Activated naive CD4-positive, alpha-beta T cell treated with Interleukin-2 at 50 U/mL for 16 hours (primary cell): ENCODE data around the gene ACOT7.

Experiments
- DNase-seq: peaks from one replicate; pipeline ENCODE4 v3.0.0-alpha.2; 2020

The ACOT7 gene

GRCh38 chr1:6424000-6424565 is 30.5 kb upstream of the ACOT7 start:
- no peak for DNase-seq

DNA sequence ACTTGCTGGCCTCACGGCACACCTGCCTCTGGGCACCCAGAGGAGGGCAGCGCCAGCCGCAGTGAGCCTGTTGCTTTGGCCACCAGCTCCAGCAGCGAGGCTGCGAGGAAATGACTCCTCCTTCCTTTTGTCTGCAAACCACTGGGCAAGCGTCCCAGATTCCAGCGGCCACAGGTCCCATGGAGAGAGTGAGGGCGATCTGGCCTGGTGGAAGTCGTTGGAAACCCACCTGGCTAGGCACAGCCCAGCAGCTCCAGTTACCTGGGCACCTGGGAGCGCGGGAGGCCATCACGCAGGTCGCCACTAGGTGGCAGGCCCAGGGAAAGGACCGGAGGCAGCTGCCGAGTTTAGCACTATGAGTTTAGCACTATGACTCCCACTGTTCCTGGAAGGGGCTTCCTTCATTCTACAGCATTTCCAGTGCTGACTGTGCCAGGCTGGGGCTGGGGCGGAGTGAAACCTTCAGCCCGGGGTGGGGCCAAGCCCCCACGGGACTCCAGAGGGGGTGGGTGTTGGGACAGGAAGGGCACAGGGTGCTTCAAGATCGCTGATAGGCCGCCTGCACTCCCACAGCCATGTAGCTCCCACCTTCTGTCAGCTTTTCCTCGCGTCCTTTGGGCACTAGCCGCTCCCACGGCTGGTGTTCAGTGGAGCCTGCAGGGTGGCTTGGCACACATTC is 29.9 kb upstream of the ACOT7 start:
- DNase-seq, result peak; percentile 79

DNA sequence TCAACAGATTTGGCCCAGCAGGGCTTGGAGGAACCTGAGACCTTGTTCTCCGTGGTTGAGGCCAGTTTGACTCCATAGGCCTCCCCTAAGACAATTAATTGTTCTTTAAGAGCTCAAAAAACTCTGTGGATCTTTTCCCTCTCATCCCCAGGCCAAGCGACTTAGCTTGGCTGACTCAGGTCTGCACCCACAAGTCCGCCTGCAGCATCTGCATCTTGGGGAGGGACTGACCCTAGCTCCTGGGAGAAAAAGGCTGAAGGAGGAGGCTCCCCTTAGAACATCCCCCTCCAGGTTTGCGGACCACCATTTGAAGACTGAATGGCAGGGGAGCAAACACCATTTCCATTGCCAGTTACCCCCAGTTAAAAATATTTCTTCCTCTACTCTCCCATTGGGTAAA is 27.7 kb upstream of the ACOT7 start:
- DNase-seq, result no peak

GRCh38 chr1:6420454-6421042 is 27.0 kb upstream of the ACOT7 start:
- DNase-seq, result no peak

GRCh38 chr1:6419804-6420453 is 26.4 kb upstream of the ACOT7 start, which contains the start of gene HES2:
Gene HES2 (minus strand): TSS chr1:6419919. CDS start chr1:6419820, 99 bp downstream.
- peak; percentile 21 for DNase-seq

DNA sequence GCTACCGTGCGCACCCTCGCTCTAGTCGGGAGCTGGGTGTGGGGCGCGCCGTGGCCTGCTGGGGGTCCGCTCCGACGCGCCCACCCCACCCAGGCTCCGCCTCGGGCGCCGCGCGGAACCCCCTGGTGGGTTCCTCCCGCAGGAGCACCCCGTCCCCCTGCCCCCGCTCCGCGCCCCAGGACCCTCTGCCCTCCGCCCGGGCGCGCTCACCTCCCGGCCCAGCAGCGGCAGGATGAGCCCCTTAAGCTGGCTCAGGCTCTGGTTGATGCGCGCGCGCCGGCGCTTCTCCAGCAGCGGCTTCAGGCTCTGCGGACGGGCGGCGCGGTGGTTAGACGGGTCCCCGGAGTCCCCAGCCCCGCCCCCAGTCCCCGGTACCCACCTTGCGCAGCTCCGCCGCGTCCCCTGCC is 25.8 kb upstream of the ACOT7 start:
- DNase-seq, result no peak

DNA sequence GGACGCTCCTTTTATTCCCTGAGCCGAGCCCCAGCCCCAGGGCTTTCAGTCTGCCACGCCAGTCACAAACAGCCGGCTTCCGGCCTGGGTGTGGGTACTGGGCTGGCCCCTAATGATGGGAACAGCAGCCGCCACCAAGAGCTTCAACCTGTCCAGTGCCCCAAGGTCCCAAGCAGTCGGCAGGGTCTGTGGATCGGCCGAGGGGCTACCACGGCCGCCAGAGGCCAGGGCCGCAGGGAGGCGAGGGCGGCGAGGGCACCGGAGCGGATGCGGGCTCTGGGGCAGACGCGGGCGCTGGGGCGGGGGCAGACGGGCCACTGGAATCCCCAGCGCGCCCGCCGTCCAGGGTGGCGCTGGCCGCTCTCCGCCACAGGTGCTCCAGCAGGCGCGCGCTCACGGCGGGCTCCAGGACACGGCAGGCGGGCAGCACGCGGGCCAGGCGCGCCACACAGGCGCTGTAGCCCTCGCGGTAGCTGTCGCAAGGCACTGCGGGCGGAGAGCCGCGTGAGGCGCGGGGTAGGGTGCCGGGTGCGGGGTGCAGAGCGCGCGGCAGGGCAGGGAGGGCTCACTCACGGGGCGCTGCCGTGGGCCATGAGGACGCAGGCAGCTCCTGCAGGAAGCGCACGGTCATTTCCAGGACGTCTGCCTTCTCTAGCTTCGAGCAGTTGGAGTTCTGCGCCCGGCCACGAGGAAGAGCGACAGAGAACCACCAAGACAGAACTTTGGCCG is 25.3 kb upstream of the ACOT7 start:
- DNase-seq, result no peak

- no peak for DNase-seq
Observed at GRCh38 chr1:6417961-6418667, 24.5 kb upstream of the ACOT7 start.

DNA sequence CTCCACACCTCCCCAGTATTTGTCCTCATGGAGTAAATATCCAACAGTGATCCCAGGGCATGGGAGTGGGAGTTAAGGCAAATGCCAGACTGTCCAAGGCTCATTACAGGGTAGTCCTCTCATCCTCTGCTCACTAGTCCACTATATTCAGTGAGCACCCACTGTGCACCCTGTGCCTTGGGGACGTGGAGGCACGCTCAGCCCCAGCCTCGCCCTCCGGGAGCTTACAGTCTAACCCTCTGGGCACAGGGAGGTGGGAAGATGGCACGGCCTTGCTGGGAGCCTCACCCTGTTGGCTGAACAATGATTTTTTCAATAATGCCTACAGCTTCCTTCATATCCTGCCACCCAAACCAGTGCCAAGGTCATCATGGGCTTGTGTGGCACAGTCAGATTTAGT is 23.3 kb upstream of the ACOT7 start:
- no peak for DNase-seq

- DNase-seq, result no peak
Observed at GRCh38 chr1:6416295-6416656, 22.7 kb upstream of the ACOT7 start.

- DNase-seq, result no peak
Observed at GRCh38 chr1:6414881-6415626, 21.5 kb upstream of the ACOT7 start.

GRCh38 chr1:6414443-6414844 is 20.9 kb upstream of the ACOT7 start:
- DNase-seq, result peak; percentile 54

GRCh38 chr1:6412896-6413295 is 19.3 kb upstream of the ACOT7 start:
- no peak for DNase-seq

DNA sequence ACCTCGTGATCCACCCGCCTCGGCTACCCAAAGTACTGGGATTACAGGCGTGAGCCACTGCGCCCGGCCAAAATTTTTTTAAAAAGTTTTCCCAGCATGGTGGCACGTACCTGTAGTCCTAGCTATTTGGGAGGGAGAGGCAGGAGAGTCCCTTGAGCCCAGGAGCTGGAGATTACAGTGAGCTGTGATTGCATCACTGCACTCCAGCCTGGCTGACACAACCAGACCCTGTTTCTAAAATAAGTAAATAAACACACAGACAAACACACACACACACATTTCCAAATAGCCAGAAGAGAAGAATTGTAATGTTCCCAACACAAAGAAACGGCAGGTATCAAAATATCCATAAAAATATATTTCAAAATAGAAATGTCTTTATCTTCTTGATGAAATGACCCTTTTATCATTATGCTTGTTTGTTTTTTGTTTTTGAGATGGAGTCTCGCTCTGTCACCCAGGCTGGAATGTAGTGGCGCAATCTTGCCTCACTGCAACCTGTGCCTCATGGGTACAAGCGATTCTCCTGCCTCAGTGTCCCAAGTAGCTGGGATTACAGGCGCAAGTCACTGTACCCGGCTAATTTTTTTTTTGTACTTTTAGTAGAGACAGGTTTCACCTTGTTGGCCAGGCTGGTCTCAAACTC is 16.8 kb upstream of the ACOT7 start:
- no peak for DNase-seq

- DNase-seq, result no peak
Observed at GRCh38 chr1:6409733-6410132, 16.2 kb upstream of the ACOT7 start.

- DNase-seq, result no peak
Observed at GRCh38 chr1:6409053-6409452, 15.5 kb upstream of the ACOT7 start.

DNA sequence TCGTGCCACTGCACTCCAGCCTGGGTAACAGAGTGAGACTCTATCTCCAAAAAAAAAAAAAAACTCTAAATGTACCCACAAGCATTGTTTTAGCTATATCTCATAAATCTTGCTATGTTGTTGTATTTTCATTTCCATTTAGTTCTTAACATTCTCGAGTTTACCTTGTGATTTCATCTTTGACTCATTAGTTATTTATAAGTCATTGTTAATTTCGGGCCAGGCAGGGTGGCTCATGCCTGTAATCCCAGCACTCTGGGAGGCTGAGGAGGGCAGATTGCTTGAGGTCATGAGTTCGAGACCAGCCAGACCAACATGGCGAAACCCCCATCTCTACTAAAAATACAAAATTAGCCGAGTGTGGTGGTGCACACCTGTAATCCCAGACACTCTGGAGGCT is 14.5 kb upstream of the ACOT7 start:
- no peak for DNase-seq

DNA sequence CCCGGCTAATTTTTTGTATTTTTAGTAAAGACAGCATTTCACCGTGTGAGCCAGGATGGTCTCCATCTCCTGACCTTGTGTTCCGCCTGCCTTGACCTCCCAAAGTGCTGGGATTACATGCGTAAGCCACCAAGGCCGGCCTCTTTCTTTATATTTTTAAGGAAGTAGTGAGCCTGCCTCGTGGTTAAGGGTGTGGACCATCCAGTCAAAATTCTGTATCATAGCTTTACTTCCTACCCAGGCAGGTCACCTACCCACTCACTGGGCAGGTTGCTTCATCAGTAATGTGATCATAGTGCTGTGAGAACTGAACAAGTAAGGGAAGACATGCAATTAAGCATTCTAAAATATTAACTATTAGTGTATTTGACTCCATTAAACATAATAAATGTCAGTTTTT is 8.1 kb upstream of the ACOT7 start:
- no peak for DNase-seq

DNA sequence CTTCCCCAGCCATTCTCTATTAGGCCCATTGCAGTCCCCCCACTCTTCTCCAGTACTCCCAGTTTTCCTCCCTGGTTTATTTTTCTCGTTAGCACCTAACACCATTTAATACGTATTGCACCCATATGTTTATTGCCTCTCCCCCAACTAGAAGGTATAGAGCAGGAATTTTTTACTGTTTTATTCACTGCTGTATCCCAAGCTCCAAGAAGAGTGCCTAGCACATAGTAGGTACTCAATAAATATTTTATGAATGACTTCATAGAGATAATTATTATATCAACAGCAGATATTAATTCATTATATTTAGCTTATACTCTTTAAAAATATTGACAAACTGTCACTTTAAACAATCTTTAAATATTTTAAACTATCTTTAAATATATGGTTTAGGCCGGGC is 5.7 kb upstream of the ACOT7 start:
- no peak for DNase-seq

GRCh38 chr1:6397844-6398441 is 4.4 kb upstream of the ACOT7 start:
- no peak for DNase-seq

DNA sequence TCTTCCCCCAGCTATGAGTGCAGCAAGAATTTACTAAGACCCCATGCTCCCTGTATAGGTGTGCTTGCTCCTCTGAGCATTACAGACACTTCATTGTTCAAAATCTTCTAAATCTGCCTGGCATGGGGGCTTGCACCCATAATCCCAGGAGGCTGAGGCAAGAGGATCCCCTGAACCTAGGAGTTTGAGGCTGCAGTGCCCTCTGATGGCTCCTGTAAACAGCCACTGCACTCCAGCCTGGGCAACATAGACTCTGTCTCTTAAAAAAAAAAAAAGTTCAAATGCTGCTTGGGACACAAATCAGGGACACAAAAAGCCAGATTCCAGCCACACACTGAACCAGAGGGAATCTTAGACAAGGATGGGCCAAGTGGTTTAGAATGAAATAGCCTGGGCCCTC is 3.4 kb upstream of the ACOT7 start:
- DNase-seq, result no peak
